PC-9 (cell line): ENCODE data around the gene GON7. TPM values are rescaled to one million over a fixed set of nuclear protein-coding genes. Genes with fewer than 3 reads are reported as not detected.

Experiments
- BruUV-seq: library from RNA; stranded (reverse); fragments of 400-500 nt; replicated peaks from 2 replicates; lab custom pipeline; 2021; lab: Mats Ljungman, UMichigan
- CTCF ChIA-PET: fragments of 300-600 bp; sonication (Branson Sonifier 250); formaldehyde crosslinking; loops from one replicate; lab custom pipeline; 2022; ENCODE audit warnings: antibody characterized with exemption; lab: Charles Lee
- POLR2A ChIA-PET: fragments of 300-600 bp; sonication (Branson Sonifier 250); formaldehyde crosslinking; loops from one replicate; lab custom pipeline; 2022; ENCODE audit warnings: antibody characterized with exemption; ENCODE audit not compliant: unreplicated experiment; lab: Charles Lee
- DNase-seq, 2 experiments: peaks; one replicate each; pipeline versions ENCODE4 v3.0.0 to v3.0.0-alpha.2; 2015 to 2022; ENCODE audit warnings: mixed read lengths in 1 of 2
- H2AFZ ChIP-seq: fragments of 200-600 bp; sonication (generic); 2 replicates; pipeline ENCODE4 v1.8.1; 2017; ENCODE audit warnings: antibody characterized with exemption
- H3F3A ChIP-seq: fragments of 200-600 bp; sonication (generic); 2 replicates; pipeline ENCODE4 v1.8.1; 2017; ENCODE audit warnings: antibody characterized with exemption, mild to moderate bottlenecking, low read depth; ENCODE audit not compliant: insufficient read depth
- H3K27ac ChIP-seq: fragments of 200-600 bp; sonication (generic); 2 replicates; pipeline ENCODE4 v1.6.1; 2016; ENCODE audit warnings: mixed run types
- H3K27me3 ChIP-seq: fragments of 200-600 bp; sonication (generic); 2 replicates; pipeline ENCODE4 v1.6.1; 2016; ENCODE audit warnings: low read depth, mixed run types; ENCODE audit not compliant: insufficient read depth
- H3K36me3 ChIP-seq: fragments of 200-600 bp; sonication (generic); 2 replicates; pipeline ENCODE4 v1.6.1; 2016; ENCODE audit warnings: low read depth, mixed run types
- H3K4me1 ChIP-seq: fragments of 200-600 bp; sonication (generic); replicated peaks from 2 replicates; pipeline ENCODE4 v1.6.1; 2016; ENCODE audit warnings: mixed run types; ENCODE audit not compliant: insufficient read depth
- H3K4me2 ChIP-seq: fragments of 200-600 bp; sonication (generic); 2 replicates; pipeline ENCODE4 v1.6.1; 2017; ENCODE audit warnings: mixed run types
- H3K4me3 ChIP-seq: fragments of 200-600 bp; sonication (generic); 2 replicates; pipeline ENCODE4 v1.6.1; 2016; ENCODE audit warnings: mixed run types
- H3K79me2 ChIP-seq: fragments of 200-600 bp; sonication (generic); 2 replicates; pipeline ENCODE4 v1.6.1; 2017; ENCODE audit warnings: low read depth, mixed run types
- H3K9me2 ChIP-seq: fragments of 200-600 bp; sonication (generic); 2 replicates; pipeline ENCODE4 v1.8.1; 2017; ENCODE audit warnings: mild to moderate bottlenecking; ENCODE audit not compliant: insufficient read depth
- H3K9me3 ChIP-seq: fragments of 200-600 bp; sonication (generic); 2 replicates; pipeline ENCODE4 v1.8.1; 2016; ENCODE audit warnings: low read depth; ENCODE audit not compliant: insufficient read depth
- H4K20me1 ChIP-seq: fragments of 200-600 bp; sonication (generic); 2 replicates; pipeline ENCODE4 v1.8.1; 2017; ENCODE audit not compliant: insufficient read depth
- CTCF ChIP-seq: fragments of 200-600 bp; sonication (generic); conservative IDR thresholded peaks from 2 replicates; pipeline ENCODE4 v1.6.1; 2017; ENCODE audit warnings: mixed run types, antibody characterized with exemption, mild to moderate bottlenecking, moderate library complexity
- EZH2 ChIP-seq: fragments of 200-600 bp; sonication (generic); IDR thresholded peaks from 2 replicates; pipeline ENCODE4 v1.8.0; 2017; ENCODE audit warnings: antibody characterized with exemption, low read depth
- intact Hi-C: fragments of 100-400 bp; cut with micrococcal nuclease; formaldehyde crosslinking; loops from one replicate; pipeline ENCODE4 v1.10.0; 2022; ENCODE audit not compliant: unreplicated experiment
- total RNA-seq: library from RNA; stranded (reverse); gene quantifications from 2 replicates; pipeline ENCODE4 v1.2.3, GENCODE V29; 2021

Gene GON7
- total RNA-seq, 1 experiment from 2014 or later, result 9.3 TPM

DNA sequence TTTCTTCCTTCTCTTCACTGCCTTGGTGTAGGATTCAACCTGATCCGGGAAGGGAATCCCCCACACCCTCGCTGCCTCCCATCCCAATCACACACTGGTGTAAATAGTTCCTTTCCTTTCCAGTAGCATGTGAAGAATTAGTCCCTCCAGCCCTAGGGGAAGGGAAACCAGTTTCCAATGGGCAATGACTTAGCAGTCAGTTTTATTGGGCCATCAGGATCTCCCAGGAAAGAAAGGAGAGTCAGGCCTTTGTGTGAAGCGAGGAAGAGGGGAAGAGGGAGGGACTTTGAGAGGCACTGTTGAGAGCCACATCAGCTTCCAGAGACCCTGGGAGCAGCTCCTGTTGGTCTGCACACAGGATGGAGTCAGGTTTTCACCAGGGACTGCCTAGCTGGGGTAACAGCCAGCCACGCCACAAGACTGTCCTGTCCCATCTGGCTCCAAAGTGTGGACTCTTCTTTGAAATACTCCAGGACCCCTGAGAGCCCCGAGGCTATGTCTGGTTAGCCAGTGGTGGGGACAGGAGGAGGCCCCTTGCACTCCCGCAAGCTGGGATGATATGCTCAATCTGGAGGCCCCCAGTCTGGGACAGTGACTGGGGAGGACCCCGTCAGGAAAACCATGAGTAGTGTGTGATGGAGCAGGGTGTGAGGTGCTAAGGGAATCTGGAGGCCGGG lies 50.0 kb downstream of the GON7 start:
- Histone ChIP-seq H2AFZ (no peak overlapping the region), H3K27me3 (no peaks in the 10 kb centered on the region), H3K4me1 (peaks cover 7% of the 10 kb centered on the region; the same call in 1 of the 2 replicates), H3F3A (no peaks in the 10 kb centered on the region), H3K27ac (no peak overlapping the region), H3K9me3 (no peaks in the 10 kb centered on the region), H3K79me2 (no peaks in the 10 kb centered on the region), H3K4me3 (no peak overlapping the region), H3K4me2 (no peak overlapping the region), H4K20me1 (no peaks in the 10 kb centered on the region), H3K36me3 (no peaks in the 10 kb centered on the region), H3K9me2 (no peaks in the 10 kb centered on the region)
- no peak for DNase-seq
- POLR2A ChIA-PET, result no interaction called here
- CTCF ChIA-PET, result interaction anchor here (0.7 kb wide), 1 partner anchor 511 kb away, joined by 6 read pairs; no protein-coding TSS in a partner anchor
- BruUV-seq, result no TSS peak
- intact Hi-C loops, result no loop called here
- TF ChIP-seq CTCF, result no peak
- TF ChIP-seq EZH2, result no peak

DNA sequence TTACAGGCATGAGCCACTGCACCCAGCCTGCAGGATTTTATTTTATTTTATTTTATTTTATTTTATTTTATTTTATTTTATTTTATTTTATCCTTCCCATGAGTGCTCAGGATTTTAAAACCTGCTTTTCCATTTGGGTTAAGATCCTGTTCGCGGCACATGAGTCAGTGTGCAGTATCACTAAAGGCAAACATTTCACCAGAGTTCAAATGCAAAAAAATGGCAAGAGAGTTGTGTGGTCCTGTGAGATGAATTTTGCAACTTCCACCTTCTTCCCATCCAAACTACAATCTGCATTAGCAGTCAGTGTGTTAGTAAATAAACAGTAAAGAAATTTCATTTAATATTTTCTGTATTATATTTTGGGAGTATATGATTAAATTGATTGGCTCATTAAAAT lies 51.2 kb downstream of the GON7 start:
- H3K36me3 ChIP-seq, result no peaks in the 10 kb centered on the region
- H3K27me3 ChIP-seq, result no peaks in the 10 kb centered on the region
- no peaks in the 10 kb centered on the region for H3F3A ChIP-seq
- TF ChIP-seq CTCF (no peak), EZH2 (no peak)
- peaks cover 15% of the 10 kb centered on the region; the same call in 1 of the 2 replicates for H3K4me1 ChIP-seq
- ChIA-PET POLR2A (no interaction called here), CTCF (no interaction called here)
- H3K4me3 ChIP-seq, result no peak overlapping the region
- H3K9me2 ChIP-seq, result no peaks in the 10 kb centered on the region
- no peaks in the 10 kb centered on the region for H3K9me3 ChIP-seq
- peak in 1 of 2 experiments; percentile 52 for DNase-seq
- no peaks in the 10 kb centered on the region for H4K20me1 ChIP-seq
- BruUV-seq, result no TSS peak
- H3K4me2 ChIP-seq, result no peak overlapping the region
- H3K27ac ChIP-seq, result no peak overlapping the region
- intact Hi-C loops, result no loop called here
- no peak overlapping the region for H2AFZ ChIP-seq
- no peaks in the 10 kb centered on the region for H3K79me2 ChIP-seq

- Histone ChIP-seq H3K9me2 (no peaks in the 10 kb centered on the region), H2AFZ (no peak overlapping the region), H3K27ac (no peak overlapping the region), H3F3A (no peaks in the 10 kb centered on the region), H3K27me3 (no peaks in the 10 kb centered on the region), H3K79me2 (no peaks in the 10 kb centered on the region), H4K20me1 (no peaks in the 10 kb centered on the region), H3K4me3 (no peak overlapping the region), H3K4me2 (no peak overlapping the region), H3K36me3 (no peaks in the 10 kb centered on the region), H3K4me1 (peaks cover 15% of the 10 kb centered on the region; the same call in 1 of the 2 replicates), H3K9me3 (no peaks in the 10 kb centered on the region)
- ChIA-PET POLR2A (no interaction called here), CTCF (no interaction called here)
- no peak for DNase-seq
- intact Hi-C loops, result no loop called here
- TF ChIP-seq EZH2, result no peak
- TF ChIP-seq CTCF, result no peak
- no TSS peak for BruUV-seq
Measured at GRCh38 chr14:93153121-93153520, 53.7 kb downstream of the GON7 start.

Other genes starting within 250 kb of the GON7 start
- 87.8 and 88.6 TPM in 2 replicates for gene ITPK1, start 91.1 kb downstream of the GON7 start, total RNA-seq
- gene MOAP1, start 22.2 kb downstream of the GON7 start, total RNA-seq, result 9.2 and 9.3 TPM in 2 replicates
- 9.5 and 14.3 TPM in 2 replicates for gene LYSET, start 21.7 kb downstream of the GON7 start, total RNA-seq
- 9.3 and 14.3 TPM in 2 replicates for gene UBR7, start 191 bp upstream of the GON7 start, total RNA-seq
- 30.1 and 31.4 TPM in 2 replicates for gene BTBD7, start 126.0 kb upstream of the GON7 start, total RNA-seq
- not detected in 2 replicates for gene COX8C, start 140.1 kb upstream of the GON7 start, total RNA-seq
- gene UNC79, start 223.9 kb upstream of the GON7 start, total RNA-seq, result 0.07 TPM in 1 of 2 replicates, not detected in the other